Glomerular visceral epithelial cell (primary cell): ENCODE results near the gene SULT4A1.

Experiments used
- DNase-seq: peaks from one replicate; pipeline ENCODE4 v3.0.0-alpha.2; 2016; ENCODE audit errors: extremely low spot score

Gene SULT4A1

DNA sequence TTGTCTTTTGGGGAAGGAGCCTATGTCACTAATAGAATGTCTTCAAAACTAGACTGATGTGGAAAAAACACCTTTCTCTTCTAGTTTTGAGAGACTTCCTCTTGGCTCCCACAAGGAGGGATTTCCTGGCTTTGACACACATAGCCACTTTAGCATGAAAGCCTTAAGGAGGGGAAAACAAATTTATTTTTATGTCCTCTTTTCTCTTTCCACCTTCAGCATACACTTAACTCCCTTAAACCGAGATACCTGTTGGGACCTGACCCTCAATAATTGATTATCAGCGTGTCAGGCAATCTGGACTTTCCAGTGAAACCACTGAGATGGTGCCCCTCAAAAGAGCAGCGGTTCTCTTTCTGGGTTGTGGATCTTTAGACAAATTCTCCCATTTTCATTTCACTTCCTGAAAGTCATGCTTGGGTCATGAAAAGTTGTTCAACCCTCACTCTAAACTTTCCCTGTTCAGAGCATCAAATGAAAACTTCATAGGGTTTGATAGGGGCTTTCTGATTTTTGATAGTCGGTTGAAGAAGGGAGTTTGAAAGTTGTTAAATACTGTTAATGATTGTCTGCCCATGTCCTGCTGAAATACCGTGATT, 59.3 kb downstream of the SULT4A1 start:
- no peak for DNase-seq

GRCh38 chr22:43800970-43801369, 61.3 kb downstream of the SULT4A1 start:
- no peak for DNase-seq

GRCh38 chr22:43798492-43798891, 63.8 kb downstream of the SULT4A1 start:
- peak; percentile 56 for DNase-seq

DNA sequence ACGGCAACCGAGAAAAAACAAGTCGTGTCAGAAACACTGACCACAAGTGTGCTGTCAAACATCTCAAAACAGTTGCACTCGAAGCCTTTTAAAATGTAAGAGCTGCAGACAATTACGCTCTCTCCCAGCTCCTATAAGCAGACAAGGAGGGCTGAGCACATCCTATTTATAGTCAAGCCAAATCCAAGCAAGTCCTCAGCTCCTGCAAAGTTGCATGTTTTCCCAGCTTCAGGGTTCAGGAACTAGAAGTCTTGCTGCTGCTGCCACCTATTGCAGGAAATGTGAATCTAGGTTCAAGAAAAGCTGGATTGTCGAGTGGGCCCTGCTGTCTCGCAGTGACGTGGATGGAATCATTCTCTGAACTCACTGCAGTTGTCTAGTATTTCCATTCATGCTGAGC, 65.7 kb downstream of the SULT4A1 start:
- no peak for DNase-seq

DNA sequence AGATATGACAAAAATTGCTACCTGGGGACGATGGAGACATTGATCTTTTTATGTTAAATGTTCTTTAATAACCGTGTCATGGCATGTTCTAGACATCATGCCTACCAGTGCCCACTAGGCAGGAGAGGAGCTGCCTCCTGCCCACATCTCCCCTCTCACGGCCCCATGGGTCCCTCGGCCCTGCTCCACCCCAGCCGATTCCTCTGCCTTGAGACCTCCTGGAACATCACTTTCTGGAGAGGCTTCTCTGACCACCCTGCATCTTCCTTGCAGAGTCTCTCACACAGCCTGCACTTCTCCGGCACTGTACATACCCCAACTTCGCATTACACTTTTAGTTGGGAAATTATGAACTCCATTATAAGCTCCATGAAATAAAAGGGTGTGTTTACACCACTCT, 67.0 kb downstream of the SULT4A1 start:
- no peak for DNase-seq

- no peak for DNase-seq
Measured at GRCh38 chr22:43792905-43793304, 69.4 kb downstream of the SULT4A1 start.

- DNase-seq, result peak; percentile 89
Measured at GRCh38 chr22:43789452-43789851, 72.9 kb downstream of the SULT4A1 start.

DNA sequence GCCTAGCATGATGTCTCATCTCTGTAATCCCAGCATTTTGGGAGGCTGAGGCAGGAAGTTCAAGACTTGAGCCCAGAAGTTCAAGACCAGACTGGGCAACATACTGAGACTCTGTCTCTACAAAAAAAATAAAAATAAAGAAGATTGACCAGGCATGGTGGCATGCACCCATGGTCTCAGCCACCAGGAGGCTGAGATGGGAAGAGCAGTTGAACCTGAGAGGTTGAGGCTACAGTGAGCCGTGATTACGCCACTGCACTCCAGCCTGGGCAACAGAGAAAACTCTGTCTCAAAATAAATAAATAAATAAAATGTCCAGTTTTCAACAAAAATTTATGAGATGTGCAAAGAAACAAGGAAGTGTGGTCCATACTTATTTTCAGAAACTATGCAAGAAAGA, 78.5 kb downstream of the SULT4A1 start:
- DNase-seq, result no peak

- DNase-seq, result no peak
Measured at GRCh38 chr22:43782448-43782847, 79.9 kb downstream of the SULT4A1 start.

- DNase-seq, result peak; percentile 59
Measured at GRCh38 chr22:43777286-43777685, 85.0 kb downstream of the SULT4A1 start.

DNA sequence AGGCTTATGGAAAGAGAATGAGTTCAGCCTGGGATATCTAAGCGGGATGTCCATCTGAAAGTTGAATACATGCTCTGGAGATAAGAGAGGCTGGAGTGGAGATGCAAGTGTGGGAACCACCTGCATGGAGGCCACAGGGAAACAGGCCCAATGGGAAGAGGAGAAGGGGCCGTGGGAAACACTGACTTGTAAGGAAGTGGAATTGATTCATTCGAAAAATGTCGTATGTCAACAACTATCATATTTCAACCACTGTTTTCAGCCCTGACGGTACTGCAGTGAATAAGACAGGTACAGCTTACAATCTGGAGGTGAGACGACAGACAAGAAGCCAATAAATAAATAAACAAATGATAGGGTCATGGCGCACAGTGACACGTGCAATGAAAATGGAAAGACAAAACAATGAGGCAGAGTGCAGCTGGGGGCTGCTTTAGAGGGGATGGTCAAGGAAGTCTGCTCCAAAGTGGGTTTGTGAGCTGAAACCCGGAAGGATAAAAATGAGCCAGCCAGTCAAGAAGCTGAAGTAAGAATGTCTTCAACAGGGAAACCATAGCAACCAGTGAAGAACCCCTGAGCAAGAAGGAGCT, 86.1 kb downstream of the SULT4A1 start:
- DNase-seq, result no peak
